ENCODE results near the gene IFIT2.
"Not testable (repeated sequence)": the region's sequence is repeated elsewhere in the genome, so short reads cannot be mapped to it uniquely, and the experiment has no call there.

The IFIT2 gene

DNA sequence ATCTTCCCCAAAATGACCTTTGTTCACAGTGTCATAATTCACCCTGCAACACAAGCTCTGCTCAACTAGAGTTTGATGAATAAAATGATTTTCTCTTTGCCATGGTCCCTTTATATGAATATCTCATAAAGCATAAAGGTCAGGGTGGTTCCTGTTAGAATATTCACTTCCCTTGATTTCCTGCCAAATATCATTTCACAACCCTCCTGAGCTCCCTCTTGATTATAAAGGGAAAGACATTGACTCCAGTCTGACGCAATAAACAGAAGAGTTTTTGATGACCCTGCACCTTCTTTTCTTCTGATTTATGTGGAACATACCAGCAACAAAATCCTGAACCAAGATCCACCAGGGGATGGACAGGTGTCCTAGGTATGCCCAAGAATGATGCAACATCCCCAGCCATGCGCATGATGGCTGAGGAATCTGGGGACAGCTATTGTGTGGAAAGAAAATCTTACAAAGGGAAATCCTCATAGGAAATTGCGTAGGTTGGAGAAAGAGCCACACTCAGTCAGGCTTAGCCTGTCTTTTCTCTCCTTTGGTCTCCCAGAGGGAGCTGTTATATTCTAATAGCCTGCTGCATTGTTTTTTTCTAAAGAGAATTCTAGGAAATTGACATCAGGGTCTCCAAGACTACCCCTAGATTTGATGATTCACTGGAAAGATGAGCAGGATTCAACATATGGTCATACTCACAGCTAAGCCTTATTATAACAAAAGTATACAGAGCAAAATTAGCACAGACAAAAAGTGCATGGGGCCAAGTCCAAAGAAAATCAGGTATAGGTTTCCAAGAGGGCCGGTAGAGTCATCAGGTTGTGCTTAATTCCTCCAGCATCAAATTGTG, 44.8 kb downstream of the IFIT2 start:
- no peak for TF ChIP-seq ZFX (IDR thresholded peaks at IDR 0.05)
- no peak overlapping the region for H3K27ac ChIP-seq

DNA sequence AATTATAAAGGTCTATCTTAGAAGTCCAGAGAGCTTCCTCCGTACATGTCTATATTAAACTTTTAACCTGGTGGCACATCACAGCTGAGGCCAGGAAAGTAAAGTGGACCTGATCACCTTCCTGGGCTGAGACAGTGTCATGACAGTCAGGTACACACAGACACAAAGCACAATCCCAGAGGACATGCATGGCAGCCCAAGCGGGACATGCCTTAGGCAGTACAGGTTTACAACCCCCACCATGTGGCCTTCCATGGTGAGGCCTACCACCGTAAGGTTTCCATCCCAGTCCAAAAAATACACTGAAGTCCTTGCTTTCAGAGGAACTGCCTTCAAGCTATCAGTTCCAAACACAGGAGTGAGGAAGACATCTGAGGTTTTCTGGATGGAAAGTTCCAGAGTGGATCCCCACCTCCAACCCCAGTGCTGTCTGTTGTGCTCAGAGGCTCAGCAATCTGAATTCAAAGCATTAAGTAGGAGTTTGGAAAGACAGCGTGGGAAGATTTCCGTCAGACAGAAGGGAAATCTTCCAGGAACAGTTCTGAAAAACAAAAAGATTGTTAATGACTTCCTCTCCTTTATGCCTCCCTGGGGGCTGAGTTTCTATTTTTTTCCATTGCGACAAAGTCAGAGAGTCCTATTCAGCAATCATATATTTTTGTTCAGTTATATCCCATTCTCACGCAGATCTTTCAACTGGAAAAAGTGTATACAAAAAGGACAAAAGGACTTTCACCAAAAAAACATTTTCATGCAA, 46.0 kb downstream of the IFIT2 start:
- H3K27ac ChIP-seq = no peak overlapping the region
- TF ChIP-seq ZFX (IDR thresholded peaks at IDR 0.05) = no peak
- TF ChIP-seq, protein P1, sequence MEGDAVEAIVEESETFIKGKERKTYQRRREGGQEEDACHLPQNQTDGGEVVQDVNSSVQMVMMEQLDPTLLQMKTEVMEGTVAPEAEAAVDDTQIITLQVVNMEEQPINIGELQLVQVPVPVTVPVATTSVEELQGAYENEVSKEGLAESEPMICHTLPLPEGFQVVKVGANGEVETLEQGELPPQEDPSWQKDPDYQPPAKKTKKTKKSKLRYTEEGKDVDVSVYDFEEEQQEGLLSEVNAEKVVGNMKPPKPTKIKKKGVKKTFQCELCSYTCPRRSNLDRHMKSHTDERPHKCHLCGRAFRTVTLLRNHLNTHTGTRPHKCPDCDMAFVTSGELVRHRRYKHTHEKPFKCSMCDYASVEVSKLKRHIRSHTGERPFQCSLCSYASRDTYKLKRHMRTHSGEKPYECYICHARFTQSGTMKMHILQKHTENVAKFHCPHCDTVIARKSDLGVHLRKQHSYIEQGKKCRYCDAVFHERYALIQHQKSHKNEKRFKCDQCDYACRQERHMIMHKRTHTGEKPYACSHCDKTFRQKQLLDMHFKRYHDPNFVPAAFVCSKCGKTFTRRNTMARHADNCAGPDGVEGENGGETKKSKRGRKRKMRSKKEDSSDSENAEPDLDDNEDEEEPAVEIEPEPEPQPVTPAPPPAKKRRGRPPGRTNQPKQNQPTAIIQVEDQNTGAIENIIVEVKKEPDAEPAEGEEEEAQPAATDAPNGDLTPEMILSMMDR (conservative IDR thresholded peaks at IDR 0.05) = no peak

DNA sequence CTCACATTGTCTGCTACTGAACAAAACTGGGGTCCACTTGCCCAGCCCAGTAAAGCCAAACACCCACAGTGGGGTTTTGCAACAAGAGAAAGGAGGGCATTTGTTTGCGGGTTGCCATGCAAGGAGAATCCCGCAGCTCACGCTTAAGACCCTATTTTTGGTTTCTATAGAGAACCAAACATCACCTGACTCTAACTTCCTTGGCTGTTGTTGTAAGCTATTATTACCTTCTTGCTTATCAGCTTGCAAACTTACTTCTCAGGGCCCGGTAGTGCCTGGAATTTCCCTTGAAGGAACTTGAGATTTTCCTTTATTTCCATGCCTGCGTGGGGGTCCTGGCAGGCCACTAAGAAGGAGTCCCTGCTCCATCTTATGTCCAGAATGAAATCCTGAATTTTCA, 46.6 kb downstream of the IFIT2 start:
- TF ChIP-seq, protein P1 (conservative IDR thresholded peaks at IDR 0.05) = no peak
- TF ChIP-seq ZFX (IDR thresholded peaks at IDR 0.05) = no peak

DNA sequence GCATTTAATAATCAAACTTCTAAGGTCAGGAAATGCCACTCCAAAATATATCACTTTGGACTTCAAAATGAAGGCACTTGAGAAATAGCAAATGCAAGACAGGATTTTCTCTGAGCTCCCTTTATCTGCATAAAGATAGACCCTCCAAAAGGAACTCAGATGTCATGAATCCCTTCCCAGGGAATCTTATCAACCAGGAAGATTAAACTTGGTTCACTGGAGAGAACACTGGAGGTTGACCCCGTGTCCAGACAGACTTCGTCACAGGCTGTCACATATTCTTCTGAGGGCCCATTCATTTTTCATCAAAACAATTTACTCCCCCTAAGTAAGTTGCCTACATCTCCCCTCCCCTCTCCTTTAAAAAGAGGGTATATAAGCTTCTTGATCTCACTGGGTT, 47.1 kb downstream of the IFIT2 start:
- TF ChIP-seq, protein P1 (conservative IDR thresholded peaks at IDR 0.05) = no peak
- no peak for TF ChIP-seq ZFX (IDR thresholded peaks at IDR 0.05)
- no peak overlapping the region for H3K27ac ChIP-seq

More for the DNA sequence above, 46.6 kb downstream of the IFIT2 start:
- no peak overlapping the region for H3K27ac ChIP-seq

DNA sequence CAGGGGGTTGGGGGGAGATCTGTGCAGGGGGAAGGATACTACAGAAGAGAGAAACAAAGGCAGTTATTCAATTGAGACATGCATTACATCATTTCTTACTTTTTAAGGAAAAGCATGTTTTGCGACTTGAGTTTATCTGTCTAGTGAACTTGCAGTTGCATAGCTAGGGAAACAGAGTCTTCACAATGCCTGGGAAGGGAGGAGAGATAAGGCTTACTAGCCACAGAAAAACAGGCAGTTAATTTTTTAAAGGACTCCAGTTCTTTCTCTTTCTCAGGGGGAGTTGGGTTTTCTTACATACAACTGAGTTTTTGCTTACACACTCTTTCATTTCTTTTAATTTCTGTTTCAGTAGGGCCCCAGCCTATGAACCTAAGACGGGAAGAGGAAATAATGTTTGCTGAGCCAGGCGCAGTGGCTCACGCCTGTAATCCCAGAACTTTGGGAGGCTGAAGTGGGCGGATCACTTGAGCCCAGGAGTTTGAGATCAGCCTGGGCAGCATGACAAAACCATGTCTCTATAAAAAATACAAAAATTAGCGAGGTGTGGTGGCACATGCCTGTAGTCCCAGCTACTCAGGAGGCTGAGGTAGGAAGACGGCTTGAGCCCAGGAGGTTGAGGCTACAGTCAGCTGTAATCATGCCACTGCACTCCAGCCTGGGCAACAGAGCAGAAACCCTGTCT, 48.9 kb downstream of the IFIT2 start:
- H3K27ac ChIP-seq = not testable (repeated sequence)

DNA sequence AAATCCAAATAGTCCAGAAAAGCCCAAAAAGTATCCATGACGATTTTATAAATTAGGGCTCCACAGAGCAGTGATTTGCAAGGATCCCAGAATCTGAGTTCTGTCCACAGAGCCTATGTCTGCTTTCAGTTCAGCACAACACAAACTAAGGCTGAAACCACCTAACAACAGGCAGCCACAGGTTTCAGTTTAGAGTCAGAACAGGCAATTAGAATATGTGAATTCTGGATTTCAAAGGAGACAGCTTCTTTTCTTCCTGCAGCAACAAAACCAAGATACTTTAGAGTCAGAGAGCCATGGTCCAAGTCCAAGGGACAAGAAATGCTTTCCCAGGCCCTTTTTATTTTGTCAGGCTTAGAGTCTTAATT, 49.5 kb downstream of the IFIT2 start:
- H3K27ac ChIP-seq = no peak overlapping the region
- TF ChIP-seq, protein P1 (conservative IDR thresholded peaks at IDR 0.05) = no peak
- no peak for TF ChIP-seq ZFX (IDR thresholded peaks at IDR 0.05)

DNA sequence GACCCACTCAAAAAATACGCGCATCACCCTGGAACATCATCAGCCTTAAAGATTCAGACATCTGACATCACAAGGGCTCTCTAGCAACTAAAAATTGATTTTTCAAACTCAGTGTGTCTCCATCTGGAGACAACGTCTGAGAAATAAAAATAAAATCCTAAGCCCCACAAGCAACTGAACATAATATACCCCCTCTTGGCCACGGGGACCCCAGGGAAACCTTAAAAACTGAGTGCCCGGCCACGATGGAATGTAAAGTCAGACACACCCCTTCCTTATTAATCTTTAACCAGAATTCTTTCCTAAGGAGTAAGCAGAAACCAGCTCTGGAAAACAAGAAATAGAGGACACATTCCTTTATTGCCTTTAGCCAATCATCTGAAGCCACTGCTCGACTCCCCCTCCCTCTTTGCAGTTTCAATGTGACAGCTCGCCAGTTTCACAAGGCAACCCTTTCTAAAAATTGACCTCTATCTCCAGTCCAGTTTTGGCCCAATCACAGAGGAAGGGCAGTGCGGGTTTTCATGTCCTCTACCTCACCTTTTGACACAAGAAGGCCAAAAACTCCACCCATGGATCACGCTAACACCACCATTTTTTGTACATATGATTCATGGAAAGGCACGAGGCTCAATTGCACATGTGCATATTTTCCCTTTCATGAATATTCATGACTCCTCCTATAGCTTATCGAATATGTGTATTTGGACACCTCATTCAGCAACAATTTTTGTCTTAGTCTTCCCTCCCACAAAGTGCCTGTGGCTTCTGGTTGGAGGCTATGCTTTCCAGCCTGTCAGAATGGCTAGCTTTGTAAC, 50.1 kb downstream of the IFIT2 start:
- H3K27ac ChIP-seq = no peak overlapping the region
- TF ChIP-seq, protein P1 (conservative IDR thresholded peaks at IDR 0.05) = no peak
- no peak for TF ChIP-seq ZFX (IDR thresholded peaks at IDR 0.05)

Data from C4-2B (cell line).